GM23338 (cell line): Measurements from ENCODE around the gene NR0B2. TPM values are rescaled to one million over a fixed set of nuclear protein-coding genes. Genes with fewer than 3 reads are reported as not detected.
A peak's percentile ranks its signal among the peaks of the same experiment; 100 is the strongest.

Experiments used
- ATAC-seq: fragments of 200-7000 bp; cut with Tn5 transposase; 3 replicates; pipeline ENCODE4 v1.9.1; 2020
- DNase-seq: peaks from one replicate; pipeline ENCODE4 v3.0.0-alpha.2; 2015; ENCODE audit warnings: low spot score
- H2AFZ ChIP-seq: fragments of 200-600 bp; sonication (generic); 2 replicates; pipeline ENCODE4 v1.8.0; 2016; ENCODE audit warnings: antibody characterized with exemption, mild to moderate bottlenecking, moderate library complexity
- H3F3A ChIP-seq: fragments of 200-600 bp; sonication (generic); replicated peaks from 2 replicates; pipeline ENCODE4 v1.8.0; 2017; ENCODE audit warnings: antibody characterized with exemption, mixed run types, low read depth
- H3K27ac ChIP-seq: fragments of 200-600 bp; sonication (generic); 2 replicates; pipeline ENCODE4 v1.6.1; 2016; ENCODE audit warnings: low read depth
- H3K27me3 ChIP-seq: fragments of 200-600 bp; sonication (generic); 2 replicates; pipeline ENCODE4 v1.8.0; 2016; ENCODE audit warnings: mild to moderate bottlenecking, mixed run types, moderate library complexity; ENCODE audit not compliant: insufficient read depth
- H3K36me3 ChIP-seq: fragments of 200-600 bp; sonication (generic); 2 replicates; pipeline ENCODE4 v1.8.0; 2016; ENCODE audit warnings: mild to moderate bottlenecking; ENCODE audit not compliant: insufficient read depth
- H3K4me1 ChIP-seq: fragments of 200-600 bp; sonication (generic); 2 replicates; pipeline ENCODE4 v1.8.0; 2016; ENCODE audit warnings: mild to moderate bottlenecking, moderate library complexity; ENCODE audit not compliant: insufficient read depth
- H3K4me2 ChIP-seq: fragments of 200-600 bp; sonication (generic); 2 replicates; pipeline ENCODE4 v1.7.1; 2017; ENCODE audit warnings: mixed run types
- H3K4me3 ChIP-seq: fragments of 200-600 bp; sonication (generic); 2 replicates; pipeline ENCODE4 v1.6.1; 2016; ENCODE audit warnings: mixed run types
- H3K79me2 ChIP-seq: fragments of 200-600 bp; sonication (generic); replicated peaks from 2 replicates; pipeline ENCODE4 v1.8.0; 2017; ENCODE audit warnings: mild to moderate bottlenecking; ENCODE audit not compliant: insufficient read depth
- H3K9me2 ChIP-seq: fragments of 200-600 bp; sonication (generic); 2 replicates; pipeline ENCODE4 v1.8.0; 2017; ENCODE audit not compliant: insufficient read depth
- H4K20me1 ChIP-seq: fragments of 200-600 bp; sonication (generic); replicated peaks from 2 replicates; pipeline ENCODE4 v1.8.0; 2017; ENCODE audit warnings: mild to moderate bottlenecking; ENCODE audit not compliant: insufficient read depth
- H3K27ac Mint-ChIP-seq: 2 replicates; pipeline ENCODE4 v1.8.0; 2020; ENCODE audit warnings: inconsistent platforms, mild to moderate bottlenecking, moderate library complexity, mixed read lengths
- H3K27me3 Mint-ChIP-seq: 3 replicates; pipeline ENCODE4 v1.8.0; 2022; ENCODE audit warnings: low read depth, mild to moderate bottlenecking, moderate library complexity, mixed read lengths, inconsistent platforms; ENCODE audit not compliant: insufficient read depth, poor library complexity
- H3K36me3 Mint-ChIP-seq: 3 replicates; pipeline ENCODE4 v1.8.0; 2021; ENCODE audit warnings: low read depth, mild to moderate bottlenecking, inconsistent platforms, moderate library complexity, mixed read lengths
- H3K4me1 Mint-ChIP-seq: 3 replicates; pipeline ENCODE4 v1.8.0; 2020; ENCODE audit warnings: mild to moderate bottlenecking, inconsistent platforms, mixed read lengths
- H3K4me3 Mint-ChIP-seq: 3 replicates; pipeline ENCODE4 v1.8.0; 2021; ENCODE audit warnings: moderate library complexity, mild to moderate bottlenecking, inconsistent platforms, mixed read lengths
- H3K9me3 Mint-ChIP-seq: 3 replicates; pipeline ENCODE4 v1.8.0; 2020; ENCODE audit warnings: moderate library complexity, mild to moderate bottlenecking, inconsistent platforms, mixed read lengths
- CREB1 ChIP-seq: fragments of 250-450 bp; sonication (Bioruptor Pico); IDR thresholded peaks from 2 replicates; pipeline ENCODE4 v1.5.0; 2020; ENCODE audit warnings: low read depth, mild to moderate bottlenecking, moderate library complexity
- CTCF ChIP-seq, 2 experiments: fragments of 200-600 bp in 1 of 2; sonication (generic) in 1 of 2; conservative IDR thresholded peaks; 2 replicates each; pipeline versions ENCODE4 v1.5.1 to v1.6.1; 2016 to 2017; ENCODE audit warnings: antibody characterized with exemption in 2 of 2, low read depth in 2 of 2, mild to moderate bottlenecking in 2 of 2, moderate library complexity in 1 of 2
- EZH2 ChIP-seq: fragments of 200-600 bp; sonication (generic); IDR thresholded peaks from one replicate; pipeline ENCODE4 v1.8.0; 2017; ENCODE audit warnings: antibody characterized with exemption, mild to moderate bottlenecking, low read depth; ENCODE audit not compliant: unreplicated experiment
- POLR2AphosphoS5 ChIP-seq: IDR thresholded peaks from 2 replicates; pipeline ENCODE4 v1.6.1; 2016; ENCODE audit warnings: antibody characterized with exemption, low read depth
- REST ChIP-seq: IDR thresholded peaks from one replicate; pipeline ENCODE4 v1.6.1; 2018; ENCODE audit warnings: antibody characterized with exemption; ENCODE audit not compliant: unreplicated experiment
- STAT1 ChIP-seq: IDR thresholded peaks from one replicate; pipeline ENCODE4 v1.6.1; 2016; ENCODE audit warnings: antibody characterized with exemption; ENCODE audit not compliant: unreplicated experiment
- ZNF114 ChIP-seq: fragments of 250-450 bp; sonication (Bioruptor Pico); IDR thresholded peaks from 2 replicates; pipeline ENCODE4 v1.5.0; 2020; ENCODE audit warnings: mild to moderate bottlenecking, moderate library complexity
- polyA plus RNA-seq: library from polyadenylated mRNA; unstranded; fragments of >200 nt; fragmentation: Nextera tagmentation; extraction: Ambion mirVana; gene quantifications from 2 replicates; pipeline ENCODE4 v1.2.1, GENCODE V29; 2016
- total RNA-seq: library from RNA; depleted of rRNA; stranded (reverse); fragments of >200 nt; shearing (Covaris generic); gene quantifications from 2 replicates; pipeline ENCODE4 v1.2.3, GENCODE V29; 2014
- TF ChIP-seq, protein P1 (sequence below): fragments of 250-450 bp; sonication (Bioruptor Pico); IDR thresholded peaks from 2 replicates; pipeline ENCODE4 v1.5.0; 2020; ENCODE audit warnings: mild to moderate bottlenecking, moderate library complexity
- TF ChIP-seq, protein P2 (sequence below): IDR thresholded peaks from 2 replicates; pipeline ENCODE4 v1.6.1; 2016; ENCODE audit warnings: antibody characterized with exemption

NR0B2 gene
- total and polyA plus RNA-seq, 2 experiments from 2014 or later: 0.18 TPM; not detected in 1

DNA sequence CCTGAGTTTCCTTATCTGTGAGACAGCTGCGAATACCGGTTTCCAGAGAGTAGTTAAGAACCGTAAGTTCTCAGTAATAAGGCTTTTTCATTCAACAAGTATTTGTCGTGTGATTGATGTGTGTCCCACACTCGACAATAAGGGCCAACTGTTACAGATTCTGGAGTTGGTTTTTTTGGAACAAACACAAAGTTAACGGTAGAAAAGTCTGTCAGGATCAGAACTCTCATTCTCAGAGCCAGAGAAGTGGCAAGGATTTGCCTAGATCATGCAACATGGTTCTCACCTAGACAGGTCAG lies 8.6 kb upstream of the NR0B2 start (continued):
- TF ChIP-seq, protein P1, sequence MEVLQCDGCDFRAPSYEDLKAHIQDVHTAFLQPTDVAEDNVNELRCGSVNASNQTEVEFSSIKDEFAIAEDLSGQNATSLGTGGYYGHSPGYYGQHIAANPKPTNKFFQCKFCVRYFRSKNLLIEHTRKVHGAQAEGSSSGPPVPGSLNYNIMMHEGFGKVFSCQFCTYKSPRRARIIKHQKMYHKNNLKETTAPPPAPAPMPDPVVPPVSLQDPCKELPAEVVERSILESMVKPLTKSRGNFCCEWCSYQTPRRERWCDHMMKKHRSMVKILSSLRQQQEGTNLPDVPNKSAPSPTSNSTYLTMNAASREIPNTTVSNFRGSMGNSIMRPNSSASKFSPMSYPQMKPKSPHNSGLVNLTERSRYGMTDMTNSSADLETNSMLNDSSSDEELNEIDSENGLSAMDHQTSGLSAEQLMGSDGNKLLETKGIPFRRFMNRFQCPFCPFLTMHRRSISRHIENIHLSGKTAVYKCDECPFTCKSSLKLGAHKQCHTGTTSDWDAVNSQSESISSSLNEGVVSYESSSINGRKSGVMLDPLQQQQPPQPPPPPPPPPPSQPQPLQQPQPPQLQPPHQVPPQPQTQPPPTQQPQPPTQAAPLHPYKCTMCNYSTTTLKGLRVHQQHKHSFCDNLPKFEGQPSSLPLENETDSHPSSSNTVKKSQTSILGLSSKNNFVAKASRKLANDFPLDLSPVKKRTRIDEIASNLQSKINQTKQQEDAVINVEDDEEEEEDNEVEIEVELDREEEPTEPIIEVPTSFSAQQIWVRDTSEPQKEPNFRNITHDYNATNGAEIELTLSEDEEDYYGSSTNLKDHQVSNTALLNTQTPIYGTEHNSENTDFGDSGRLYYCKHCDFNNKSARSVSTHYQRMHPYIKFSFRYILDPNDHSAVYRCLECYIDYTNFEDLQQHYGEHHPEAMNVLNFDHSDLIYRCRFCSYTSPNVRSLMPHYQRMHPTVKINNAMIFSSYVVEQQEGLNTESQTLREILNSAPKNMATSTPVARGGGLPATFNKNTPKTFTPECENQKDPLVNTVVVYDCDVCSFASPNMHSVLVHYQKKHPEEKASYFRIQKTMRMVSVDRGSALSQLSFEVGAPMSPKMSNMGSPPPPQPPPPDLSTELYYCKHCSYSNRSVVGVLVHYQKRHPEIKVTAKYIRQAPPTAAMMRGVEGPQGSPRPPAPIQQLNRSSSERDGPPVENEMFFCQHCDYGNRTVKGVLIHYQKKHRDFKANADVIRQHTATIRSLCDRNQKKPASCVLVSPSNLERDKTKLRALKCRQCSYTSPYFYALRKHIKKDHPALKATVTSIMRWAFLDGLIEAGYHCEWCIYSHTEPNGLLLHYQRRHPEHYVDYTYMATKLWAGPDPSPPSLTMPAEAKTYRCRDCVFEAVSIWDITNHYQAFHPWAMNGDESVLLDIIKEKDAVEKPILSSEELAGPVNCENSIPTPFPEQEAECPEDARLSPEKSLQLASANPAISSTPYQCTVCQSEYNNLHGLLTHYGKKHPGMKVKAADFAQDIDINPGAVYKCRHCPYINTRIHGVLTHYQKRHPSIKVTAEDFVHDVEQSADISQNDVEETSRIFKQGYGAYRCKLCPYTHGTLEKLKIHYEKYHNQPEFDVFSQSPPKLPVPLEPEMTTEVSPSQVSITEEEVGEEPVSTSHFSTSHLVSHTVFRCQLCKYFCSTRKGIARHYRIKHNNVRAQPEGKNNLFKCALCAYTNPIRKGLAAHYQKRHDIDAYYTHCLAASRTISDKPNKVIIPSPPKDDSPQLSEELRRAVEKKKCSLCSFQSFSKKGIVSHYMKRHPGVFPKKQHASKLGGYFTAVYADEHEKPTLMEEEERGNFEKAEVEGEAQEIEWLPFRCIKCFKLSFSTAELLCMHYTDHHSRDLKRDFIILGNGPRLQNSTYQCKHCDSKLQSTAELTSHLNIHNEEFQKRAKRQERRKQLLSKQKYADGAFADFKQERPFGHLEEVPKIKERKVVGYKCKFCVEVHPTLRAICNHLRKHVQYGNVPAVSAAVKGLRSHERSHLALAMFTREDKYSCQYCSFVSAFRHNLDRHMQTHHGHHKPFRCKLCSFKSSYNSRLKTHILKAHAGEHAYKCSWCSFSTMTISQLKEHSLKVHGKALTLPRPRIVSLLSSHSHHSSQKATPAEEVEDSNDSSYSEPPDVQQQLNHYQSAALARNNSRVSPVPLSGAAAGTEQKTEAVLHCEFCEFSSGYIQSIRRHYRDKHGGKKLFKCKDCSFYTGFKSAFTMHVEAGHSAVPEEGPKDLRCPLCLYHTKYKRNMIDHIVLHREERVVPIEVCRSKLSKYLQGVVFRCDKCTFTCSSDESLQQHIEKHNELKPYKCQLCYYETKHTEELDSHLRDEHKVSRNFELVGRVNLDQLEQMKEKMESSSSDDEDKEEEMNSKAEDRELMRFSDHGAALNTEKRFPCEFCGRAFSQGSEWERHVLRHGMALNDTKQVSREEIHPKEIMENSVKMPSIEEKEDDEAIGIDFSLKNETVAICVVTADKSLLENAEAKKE: no peak
- no peak for TF ChIP-seq STAT1
- no peak for TF ChIP-seq ZNF114 (CRISPR knock-in tag)
- no peak for TF ChIP-seq CTCF (conservative IDR thresholded peaks at IDR 0.05; ENCODE audit: low read depth in 2 of 2)

- peak within 1 kb of the TSS; percentile 98 for H3K27ac Mint-ChIP-seq
- peaks cover 23% of the 10 kb centered on the region; the same call in 1 of the 2 replicates for H4K20me1 ChIP-seq
- peak within 1 kb of the TSS; percentile 93 for H3K4me3 Mint-ChIP-seq
- peak within 1 kb of the TSS; percentile 93 for H3K4me3 ChIP-seq
- no peaks in the 10 kb centered on the region for H3K9me3 Mint-ChIP-seq
- H3K27me3 Mint-ChIP-seq: peaks cover 13% of the 10 kb centered on the region
- peak within 1 kb of the TSS; percentile 96 for H2AFZ ChIP-seq
- H3K79me2 ChIP-seq: peaks cover 48% of the 10 kb centered on the region
- DNase-seq (peak; percentile 99), ATAC-seq (peak; percentile 97)
- H3K4me1 Mint-ChIP-seq: peaks cover 18% of the 10 kb centered on the region
- H3K27me3 ChIP-seq: no peaks in the 10 kb centered on the region
- H3F3A ChIP-seq: peaks cover 19% of the 10 kb centered on the region; the same call in 1 of the 2 replicates
- H3K36me3 Mint-ChIP-seq: peaks cover 40% of the 10 kb centered on the region
- peak within 1 kb of the TSS; percentile 43 for H3K27ac ChIP-seq
- peaks cover 30% of the 10 kb centered on the region for H3K36me3 ChIP-seq
- peaks cover 12% of the 10 kb centered on the region for H3K4me1 ChIP-seq
- no peaks in the 10 kb centered on the region for H3K9me2 ChIP-seq
- H3K4me2 ChIP-seq: peak within 1 kb of the TSS; percentile 97
- no peak for TF ChIP-seq REST
- TF ChIP-seq STAT1: no peak
- TF ChIP-seq ZNF114 (CRISPR knock-in tag): no peak
- no peak for TF ChIP-seq EZH2
- TF ChIP-seq, protein P2, sequence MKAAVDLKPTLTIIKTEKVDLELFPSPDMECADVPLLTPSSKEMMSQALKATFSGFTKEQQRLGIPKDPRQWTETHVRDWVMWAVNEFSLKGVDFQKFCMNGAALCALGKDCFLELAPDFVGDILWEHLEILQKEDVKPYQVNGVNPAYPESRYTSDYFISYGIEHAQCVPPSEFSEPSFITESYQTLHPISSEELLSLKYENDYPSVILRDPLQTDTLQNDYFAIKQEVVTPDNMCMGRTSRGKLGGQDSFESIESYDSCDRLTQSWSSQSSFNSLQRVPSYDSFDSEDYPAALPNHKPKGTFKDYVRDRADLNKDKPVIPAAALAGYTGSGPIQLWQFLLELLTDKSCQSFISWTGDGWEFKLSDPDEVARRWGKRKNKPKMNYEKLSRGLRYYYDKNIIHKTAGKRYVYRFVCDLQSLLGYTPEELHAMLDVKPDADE: peak; percentile 71
- peak; percentile 62 for TF ChIP-seq CREB1 (CRISPR knock-in tag)
- TF ChIP-seq POLR2AphosphoS5: peak; percentile 93
Measured at GRCh38 chr1:26921540-26922430, 8.0 kb upstream of the NR0B2 start, which contains the start of gene NUDC. NUDC (plus strand) TSS chr1:26921743; CDS start chr1:26921849, 106 bp downstream.
